ENCODE measurements around the gene C3orf49. TPM values are rescaled to one million over a fixed set of nuclear protein-coding genes. Genes with fewer than 3 reads are reported as not detected.

C3orf49 gene
- polyA plus RNA-seq, 1 experiment: not detected

DNA sequence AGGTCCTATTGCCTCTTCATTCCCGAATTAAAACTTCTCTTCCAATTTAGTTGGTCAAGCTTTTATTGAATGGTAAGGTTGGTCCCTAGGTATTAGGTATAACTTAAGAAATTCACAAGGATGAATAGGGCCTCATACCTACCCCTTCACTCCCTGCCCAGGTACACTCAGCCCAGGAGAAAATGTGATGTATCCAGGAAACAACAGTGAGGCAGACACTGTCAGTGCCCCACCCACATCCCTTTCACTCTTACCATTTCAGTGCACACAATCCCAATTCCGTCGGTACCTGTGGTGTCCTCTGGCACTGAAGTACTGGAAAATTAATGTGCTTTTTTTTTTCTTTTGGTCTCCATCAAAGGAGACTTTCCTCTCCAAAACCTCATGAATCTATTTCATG lies 10.5 kb upstream of the C3orf49 start:
- Histone ChIP-seq H3K27me3 (ENCODE audit: control insufficient read depth, insufficient read depth, low read length) (no peaks in the 10 kb centered on the region), H3K9me3 (ENCODE audit: control insufficient read depth, insufficient read depth, low read length) (no peaks in the 10 kb centered on the region), H3K4me3 (ENCODE audit: low read depth, low read length) (no peak overlapping the region), H3K27ac (ENCODE audit: low read depth, low read length) (no peak overlapping the region)
- CTCF ChIA-PET: interaction anchor here (1.3 to 1.8 kb wide), 2 partner anchors 10 to 458 kb away, joined by 6 to 7 read pairs; partner anchors contain the start of gene C3orf49
- TF ChIP-seq CTCF (IDR thresholded peaks at IDR 0.05; ENCODE audit: low read depth, low read length): no peak
- POLR2A ChIA-PET: no interaction called here
- no peak for DNase-seq (ENCODE audit: low read depth, low spot score)

GRCh38 chr3:63809607-63810006 lies 9.5 kb upstream of the C3orf49 start:
- Histone ChIP-seq H3K9me3 (ENCODE audit: control insufficient read depth, insufficient read depth, low read length) (no peaks in the 10 kb centered on the region), H3K27ac (ENCODE audit: low read depth, low read length) (no peak overlapping the region), H3K27me3 (ENCODE audit: control insufficient read depth, insufficient read depth, low read length) (no peaks in the 10 kb centered on the region), H3K4me3 (ENCODE audit: low read depth, low read length) (no peak overlapping the region)
- DNase-seq (ENCODE audit: low read depth, low spot score): no peak
- POLR2A ChIA-PET: no interaction called here
- TF ChIP-seq CTCF (IDR thresholded peaks at IDR 0.05; ENCODE audit: low read depth, low read length): no peak
- CTCF ChIA-PET: interaction anchor here (0.6 kb wide), 1 partner anchor 15 kb away, joined by 3 read pairs; no protein-coding TSS in a partner anchor

- no peak for DNase-seq (ENCODE audit: low read depth, low spot score)
- CTCF ChIA-PET: interaction anchor here (15.4 kb wide), 1 partner anchor 463 kb away, joined by 413 read pairs; no protein-coding TSS in a partner anchor
- POLR2A ChIA-PET: no interaction called here
Observed at GRCh38 chr3:63814237-63814636, 4.9 kb upstream of the C3orf49 start.

DNA sequence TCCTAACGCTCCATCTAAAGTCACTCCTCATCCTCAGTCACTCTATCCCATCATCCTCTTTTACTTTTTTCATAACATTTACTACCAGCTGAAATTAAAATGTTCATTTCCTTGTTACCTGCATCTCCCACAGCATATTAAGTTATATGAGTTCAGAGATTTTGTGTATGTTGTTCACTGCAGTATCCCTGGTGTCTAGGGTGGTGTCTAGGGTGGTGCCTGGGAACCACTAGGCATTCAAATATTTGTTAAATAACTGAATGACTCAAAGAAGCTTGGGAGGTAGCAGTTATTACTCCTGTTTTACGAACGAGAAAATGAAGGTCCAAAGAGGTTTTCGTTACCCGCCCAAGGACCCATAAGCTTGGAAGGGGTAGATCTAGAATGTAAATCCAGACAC lies 1.9 kb upstream of the C3orf49 start:
- H3K27ac ChIP-seq (ENCODE audit: low read depth, low read length): no peak overlapping the region
- H3K27me3 ChIP-seq (ENCODE audit: control insufficient read depth, insufficient read depth, low read length): no peaks in the 10 kb centered on the region
- TF ChIP-seq CTCF (IDR thresholded peaks at IDR 0.05; ENCODE audit: low read depth, low read length): no peak
- POLR2A ChIA-PET: no interaction called here
- no peak overlapping the region for H3K4me3 ChIP-seq (ENCODE audit: low read depth, low read length)
- CTCF ChIA-PET: interaction anchor here (0.9 to 15.4 kb wide), 8 partner anchors 9 to 474 kb away, joined by 3 to 413 read pairs (median 10); no protein-coding TSS in a partner anchor
- DNase-seq (ENCODE audit: low read depth, low spot score): no peak
- H3K9me3 ChIP-seq (ENCODE audit: control insufficient read depth, insufficient read depth, low read length): no peaks in the 10 kb centered on the region

More at GRCh38 chr3:63814237-63814636, 4.9 kb upstream of the C3orf49 start:
- TF ChIP-seq CTCF (IDR thresholded peaks at IDR 0.05; ENCODE audit: low read depth, low read length): no peak
- H3K27ac ChIP-seq (ENCODE audit: low read depth, low read length): no peak overlapping the region
- no peaks in the 10 kb centered on the region for H3K9me3 ChIP-seq (ENCODE audit: control insufficient read depth, insufficient read depth, low read length)
- no peak overlapping the region for H3K4me3 ChIP-seq (ENCODE audit: low read depth, low read length)
- no peaks in the 10 kb centered on the region for H3K27me3 ChIP-seq (ENCODE audit: control insufficient read depth, insufficient read depth, low read length)

DNA sequence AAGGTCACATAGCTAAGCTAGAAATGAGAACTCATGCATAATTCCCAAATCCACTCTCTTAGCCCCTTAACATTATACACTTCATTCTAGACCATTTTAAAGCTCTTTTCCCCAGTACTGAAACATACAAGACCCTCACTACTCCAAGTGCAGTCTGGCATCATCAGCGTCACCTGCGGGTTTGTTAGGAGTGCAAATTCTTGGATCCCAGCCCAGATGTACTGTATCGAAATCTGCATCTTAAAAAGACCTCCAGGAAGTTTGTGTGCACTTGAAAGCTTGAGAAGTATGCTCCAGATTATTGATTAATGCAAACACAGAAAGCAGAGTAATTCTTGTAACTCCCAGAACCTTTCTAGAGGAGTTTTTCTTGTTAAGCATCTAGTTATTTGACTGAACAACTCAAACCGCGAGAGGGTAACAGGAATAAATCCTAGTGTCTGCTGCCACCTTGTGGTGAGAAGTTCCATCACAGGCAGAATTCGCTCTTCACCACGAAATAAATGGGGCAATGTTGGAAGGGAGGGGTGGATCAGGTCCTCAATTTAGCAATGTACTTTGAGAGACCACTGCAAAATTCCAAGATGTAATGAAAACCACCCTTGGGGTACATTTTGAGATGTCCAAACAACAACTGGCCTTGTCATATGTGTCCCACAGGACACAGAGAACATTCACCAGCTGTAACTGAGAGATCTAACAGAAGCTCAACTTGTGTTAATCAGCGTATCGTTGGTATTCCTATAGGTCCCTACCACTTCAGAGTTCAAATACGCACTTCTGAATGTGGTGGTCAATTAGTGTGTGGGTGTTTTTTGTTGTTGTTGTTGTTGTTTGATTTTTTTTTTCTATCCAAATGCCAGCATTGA lies 583 bp upstream of the C3orf49 start:
- peak; percentile 38 for DNase-seq (ENCODE audit: low read depth, low spot score)
- Histone ChIP-seq H3K27me3 (ENCODE audit: control insufficient read depth, insufficient read depth, low read length) (no peaks in the 10 kb centered on the region), H3K4me3 (ENCODE audit: low read depth, low read length) (no peak overlapping the region), H3K27ac (ENCODE audit: low read depth, low read length) (no peak overlapping the region), H3K9me3 (ENCODE audit: control insufficient read depth, insufficient read depth, low read length) (no peaks in the 10 kb centered on the region)
- peak; percentile 82 for TF ChIP-seq CTCF (IDR thresholded peaks at IDR 0.05; ENCODE audit: low read depth, low read length)
- POLR2A ChIA-PET: no interaction called here
- CTCF ChIA-PET: interaction anchor here (0.6 to 15.4 kb wide), 42 partner anchors 11 to 1207 kb away, joined by 3 to 413 read pairs (median 4); no protein-coding TSS in a partner anchor
